ENCODE data around the gene LIFR.

DNA sequence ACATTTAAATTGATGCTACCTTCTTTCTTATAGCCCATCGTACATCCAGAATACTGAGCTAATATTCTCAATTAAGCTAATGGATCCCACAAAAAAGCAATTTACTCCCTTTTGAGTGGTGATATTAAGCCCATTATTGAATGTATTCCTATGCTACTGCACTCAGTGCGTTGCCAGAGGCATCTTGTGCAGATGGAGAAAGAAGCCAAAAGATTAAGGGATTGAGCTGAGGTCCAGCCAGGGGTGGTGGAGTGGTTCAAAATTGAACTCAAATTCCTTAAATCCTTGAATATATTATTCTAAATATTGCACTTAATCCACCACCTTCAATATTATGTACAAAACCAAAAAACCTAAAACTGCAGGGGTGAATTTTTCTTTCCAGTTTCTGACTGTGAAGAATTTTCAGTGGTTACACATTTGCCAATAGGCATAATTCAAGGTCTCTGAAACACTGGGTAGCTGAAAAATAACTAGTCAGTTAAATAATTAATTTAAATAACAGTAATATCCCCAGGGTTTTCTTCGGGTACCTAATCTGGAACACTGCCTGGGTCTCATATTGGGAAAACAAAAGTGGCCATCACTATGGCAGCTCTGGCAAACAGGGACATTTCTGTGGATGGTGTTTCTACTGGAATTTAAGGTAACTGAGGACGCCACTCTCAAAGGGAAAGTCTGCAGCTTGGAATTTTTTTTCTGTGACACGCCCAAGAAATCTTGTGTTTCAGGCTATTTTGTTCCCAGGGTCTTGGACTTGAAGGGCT lies 6.2 kb upstream of the LIFR start:
- TF ChIP-seq POLR2A (IDR thresholded peaks at IDR 0.05), result no peak
- TF ChIP-seq, protein P1, sequence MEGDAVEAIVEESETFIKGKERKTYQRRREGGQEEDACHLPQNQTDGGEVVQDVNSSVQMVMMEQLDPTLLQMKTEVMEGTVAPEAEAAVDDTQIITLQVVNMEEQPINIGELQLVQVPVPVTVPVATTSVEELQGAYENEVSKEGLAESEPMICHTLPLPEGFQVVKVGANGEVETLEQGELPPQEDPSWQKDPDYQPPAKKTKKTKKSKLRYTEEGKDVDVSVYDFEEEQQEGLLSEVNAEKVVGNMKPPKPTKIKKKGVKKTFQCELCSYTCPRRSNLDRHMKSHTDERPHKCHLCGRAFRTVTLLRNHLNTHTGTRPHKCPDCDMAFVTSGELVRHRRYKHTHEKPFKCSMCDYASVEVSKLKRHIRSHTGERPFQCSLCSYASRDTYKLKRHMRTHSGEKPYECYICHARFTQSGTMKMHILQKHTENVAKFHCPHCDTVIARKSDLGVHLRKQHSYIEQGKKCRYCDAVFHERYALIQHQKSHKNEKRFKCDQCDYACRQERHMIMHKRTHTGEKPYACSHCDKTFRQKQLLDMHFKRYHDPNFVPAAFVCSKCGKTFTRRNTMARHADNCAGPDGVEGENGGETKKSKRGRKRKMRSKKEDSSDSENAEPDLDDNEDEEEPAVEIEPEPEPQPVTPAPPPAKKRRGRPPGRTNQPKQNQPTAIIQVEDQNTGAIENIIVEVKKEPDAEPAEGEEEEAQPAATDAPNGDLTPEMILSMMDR (IDR thresholded peaks at IDR 0.05), result no peak
